22Rv1 (cell line): ENCODE data around the gene FAM170B.

Experiments
- H3K27ac ChIP-seq: fragments of 450-650 bp; 2 replicates; pipeline ENCODE4 v1.5.1; 2017
- ZFX ChIP-seq: fragments of 450-650 bp; IDR thresholded peaks from 2 replicates; pipeline ENCODE4 v1.6.1; 2017; ENCODE audit warnings: antibody characterized with exemption, borderline replicate concordance
- TF ChIP-seq, protein P1 (sequence below): fragments of 450-650 bp; IDR thresholded peaks from 2 replicates; pipeline ENCODE4 v1.5.1; 2017; ENCODE audit warnings: mild to moderate bottlenecking

FAM170B gene

DNA sequence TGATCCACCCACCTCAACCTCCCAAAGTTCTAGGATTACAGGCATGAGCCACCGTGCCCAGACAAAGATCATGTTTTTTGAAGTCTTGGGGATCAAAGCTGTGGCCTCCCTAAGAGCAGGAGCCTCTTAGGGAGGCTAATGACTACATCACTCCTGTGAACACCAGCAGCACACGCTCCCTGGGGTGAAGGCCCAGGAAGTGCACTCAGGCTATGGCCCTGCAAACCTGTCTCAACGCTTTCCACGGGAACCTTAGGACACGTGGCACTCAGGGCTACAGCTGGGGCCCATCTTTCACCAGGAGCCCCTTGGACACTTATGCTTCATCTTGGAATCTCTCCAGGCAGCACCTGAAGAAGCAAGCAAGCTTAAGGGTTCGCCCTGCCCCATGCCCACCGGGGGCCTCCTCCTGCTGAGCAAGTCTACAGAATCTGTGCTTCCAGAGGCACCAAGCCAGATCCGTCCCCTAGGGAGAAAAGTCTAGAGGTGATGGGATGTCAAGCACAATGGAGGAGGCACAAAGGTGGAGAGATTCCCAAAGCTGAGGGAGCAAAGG lies 36.9 kb downstream of the FAM170B start:
- no peak for TF ChIP-seq ZFX
- TF ChIP-seq, protein P1, sequence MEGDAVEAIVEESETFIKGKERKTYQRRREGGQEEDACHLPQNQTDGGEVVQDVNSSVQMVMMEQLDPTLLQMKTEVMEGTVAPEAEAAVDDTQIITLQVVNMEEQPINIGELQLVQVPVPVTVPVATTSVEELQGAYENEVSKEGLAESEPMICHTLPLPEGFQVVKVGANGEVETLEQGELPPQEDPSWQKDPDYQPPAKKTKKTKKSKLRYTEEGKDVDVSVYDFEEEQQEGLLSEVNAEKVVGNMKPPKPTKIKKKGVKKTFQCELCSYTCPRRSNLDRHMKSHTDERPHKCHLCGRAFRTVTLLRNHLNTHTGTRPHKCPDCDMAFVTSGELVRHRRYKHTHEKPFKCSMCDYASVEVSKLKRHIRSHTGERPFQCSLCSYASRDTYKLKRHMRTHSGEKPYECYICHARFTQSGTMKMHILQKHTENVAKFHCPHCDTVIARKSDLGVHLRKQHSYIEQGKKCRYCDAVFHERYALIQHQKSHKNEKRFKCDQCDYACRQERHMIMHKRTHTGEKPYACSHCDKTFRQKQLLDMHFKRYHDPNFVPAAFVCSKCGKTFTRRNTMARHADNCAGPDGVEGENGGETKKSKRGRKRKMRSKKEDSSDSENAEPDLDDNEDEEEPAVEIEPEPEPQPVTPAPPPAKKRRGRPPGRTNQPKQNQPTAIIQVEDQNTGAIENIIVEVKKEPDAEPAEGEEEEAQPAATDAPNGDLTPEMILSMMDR: no peak
- no peak overlapping the region for H3K27ac ChIP-seq

- TF ChIP-seq, protein P1: no peak
- no peak for TF ChIP-seq ZFX
Observed at GRCh38 chr10:49094646-49095045, 39.2 kb downstream of the FAM170B start.

DNA sequence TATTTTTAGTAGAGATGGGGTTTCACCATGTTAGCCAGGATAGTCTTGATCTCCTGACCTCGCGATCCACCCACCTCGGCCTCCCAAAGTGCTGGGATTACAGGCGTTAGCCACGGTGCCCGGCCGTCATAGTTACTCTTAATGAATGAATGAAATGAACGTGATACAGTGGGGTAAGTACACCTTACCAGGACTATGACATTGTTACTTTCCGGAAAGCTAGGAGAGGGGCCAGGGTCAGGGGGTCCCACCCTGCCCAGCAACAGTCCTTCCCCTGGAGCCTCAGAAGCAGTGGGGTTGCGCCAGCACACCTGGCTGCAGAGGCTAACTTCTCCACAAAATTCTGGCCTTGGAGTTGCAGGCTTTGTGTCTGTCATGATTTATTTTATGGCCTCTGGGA lies 39.9 kb downstream of the FAM170B start:
- H3K27ac ChIP-seq: no peak overlapping the region
- TF ChIP-seq ZFX: no peak
- TF ChIP-seq, protein P1: no peak

More at GRCh38 chr10:49094646-49095045, 39.2 kb downstream of the FAM170B start:
- no peak overlapping the region for H3K27ac ChIP-seq

- H3K27ac ChIP-seq: no peak overlapping the region
- no peak for TF ChIP-seq ZFX
- TF ChIP-seq, protein P1: no peak
Observed at GRCh38 chr10:49092477-49092876, 41.3 kb downstream of the FAM170B start.

GRCh38 chr10:49091450-49092210 lies 42.2 kb downstream of the FAM170B start:
- TF ChIP-seq, protein P1: no peak
- TF ChIP-seq ZFX: no peak
- no peak overlapping the region for H3K27ac ChIP-seq

GRCh38 chr10:49090696-49091380 lies 43.0 kb downstream of the FAM170B start:
- no peak overlapping the region for H3K27ac ChIP-seq

More at GRCh38 chr10:49090696-49091380, 43.0 kb downstream of the FAM170B start:
- no peak for TF ChIP-seq ZFX
- TF ChIP-seq, protein P1: no peak
